HepG2 (cell line): ENCODE results near the gene USP9X. TPM values are rescaled to one million over a fixed set of nuclear protein-coding genes. Genes with fewer than 3 reads are reported as not detected.
A peak's percentile ranks its signal among the peaks of the same experiment; 100 is the strongest.

Experiments used
- ATAC-seq: fragments of 200-7000 bp; cut with Tn5 transposase; 3 replicates; pipeline ENCODE4 v1.9.1; 2020; ENCODE audit warnings: mild to moderate bottlenecking, moderate library complexity
- BruUV-seq: library from RNA; stranded (reverse); fragments of 400-500 nt; replicated peaks from 2 replicates; lab custom pipeline; 2021; lab: Mats Ljungman, UMichigan
- CTCF ChIA-PET: fragments of 300-600 bp; formaldehyde crosslinking; extraction: SDS; loops from one replicate; lab custom pipeline; 2021; ENCODE audit warnings: low total read pairs, inconsistent platforms, low intra/inter-chr PET ratio; lab: Yijun Ruan, JAX
- POLR2A ChIA-PET: fragments of 350-600 bp; sonication (Branson Sonifier 250); formaldehyde crosslinking; loops from one replicate; lab custom pipeline; 2020; ENCODE audit warnings: antibody characterized with exemption, inconsistent platforms; lab: Yijun Ruan, JAX
- DNase-seq: peaks from one replicate; pipeline ENCODE4 v3.0.0-alpha.2; 2015; ENCODE audit warnings: low spot score
- FAIRE-seq: peaks from 3 replicates; lab custom pipeline; 2011; peaks lifted over from hg19 to GRCh38; lab: Jason Lieb, UNC
- H2AFZ ChIP-seq: one replicate; pipeline ENCODE4 v1.6.1; 2011; ENCODE audit warnings: low read length, inconsistent platforms
- H3K27ac ChIP-seq: fragments of 300-600 bp; 3 replicates; pipeline ENCODE4 v1.8.0; 2011; ENCODE audit warnings: mixed run types, mild to moderate bottlenecking, mixed read lengths, low read length, inconsistent platforms; ENCODE audit not compliant: insufficient read depth; ENCODE audit errors: extremely low read length
- H3K27me3 ChIP-seq, 2 experiments: fragments of 200-600 bp in 1 of 2; 2 replicates in 1 of 2; 3 replicates in 1 of 2; pipeline versions ENCODE4 v1.6.0 to v1.8.0; 2011; ENCODE audit warnings: low read length in 2 of 2, mild to moderate bottlenecking in 2 of 2, moderate library complexity in 2 of 2, inconsistent platforms in 1 of 2; ENCODE audit not compliant: insufficient read depth in 2 of 2, control insufficient read depth in 1 of 2
- H3K36me3 ChIP-seq, 2 experiments: fragments of 200-600 bp in 1 of 2; replicated peaks in 1 of 2; 2 replicates in 1 of 2; 3 replicates in 1 of 2; pipeline versions ENCODE4 v1.5.1 to v1.8.0; 2011; ENCODE audit warnings: low read length in 2 of 2, inconsistent platforms in 1 of 2; ENCODE audit not compliant: insufficient read depth in 2 of 2, control insufficient read depth in 1 of 2
- H3K4me1 ChIP-seq: 2 replicates; pipeline ENCODE4 v1.5.1; 2012; ENCODE audit warnings: low read length, inconsistent platforms; ENCODE audit not compliant: insufficient read depth
- H3K4me2 ChIP-seq: 2 replicates; pipeline ENCODE4 v1.6.0; 2011; ENCODE audit warnings: low read depth, low read length, inconsistent platforms
- H3K4me3 ChIP-seq, 3 experiments: fragments of 200-600 bp in 1 of 3; sonication (generic), shearing (Covaris generic) in 1 of 3; replicated peaks in 1 of 3; 2 replicates each; pipeline ENCODE4 v1.5.1; 2011 to 2016; ENCODE audit warnings: low read length in 3 of 3, inconsistent platforms in 2 of 3, low read depth in 2 of 3, mild to moderate bottlenecking in 2 of 3, control low read depth in 1 of 3, mixed read lengths in 1 of 3; ENCODE audit not compliant: insufficient read depth in 1 of 3
- H3K79me2 ChIP-seq: one replicate; pipeline ENCODE4 v1.6.1; 2011; ENCODE audit warnings: low read length, inconsistent platforms; ENCODE audit not compliant: insufficient read depth
- H3K9ac ChIP-seq: 2 replicates; pipeline ENCODE4 v1.6.0; 2011; ENCODE audit warnings: mild to moderate bottlenecking, low read depth, low read length, inconsistent platforms; ENCODE audit not compliant: insufficient read depth
- H3K9me3 ChIP-seq: 2 replicates; pipeline ENCODE4 v1.5.1; 2012; ENCODE audit warnings: mild to moderate bottlenecking, low read length
- H4K20me1 ChIP-seq: 2 replicates; pipeline ENCODE4 v1.6.0; 2011; ENCODE audit warnings: inconsistent platforms, mild to moderate bottlenecking, low read length, moderate library complexity; ENCODE audit not compliant: insufficient read depth
- ATF2 ChIP-seq: sonication (generic); formaldehyde crosslinking; IDR thresholded peaks from 2 replicates; pipeline ENCODE4 v1.4.0; 2020; ENCODE audit warnings: missing genetic modification reagents
- ETV5 ChIP-seq: IDR thresholded peaks from 2 replicates; pipeline ENCODE4 v1.6.1; 2018; ENCODE audit warnings: missing biosample characterization, missing genetic modification reagents, inconsistent platforms, borderline replicate concordance
- FOXK2 ChIP-seq: fragments of 450-650 bp; IDR thresholded peaks from 2 replicates; pipeline ENCODE4 v1.6.1; 2016
- HNF1A ChIP-seq, 2 experiments: sonication (generic) in 1 of 2; formaldehyde crosslinking in 1 of 2; IDR thresholded peaks; 2 replicates each; pipeline versions ENCODE4 v1.4.0 to v1.6.1; 2016 to 2020; ENCODE audit warnings: borderline replicate concordance in 1 of 2, low read depth in 1 of 2, mild to moderate bottlenecking in 1 of 2, missing genetic modification reagents in 1 of 2
- KLF13 ChIP-seq: sonication (generic); formaldehyde crosslinking; IDR thresholded peaks from 2 replicates; pipeline ENCODE4 v1.4.0; 2020; ENCODE audit warnings: mild to moderate bottlenecking, missing genetic modification reagents
- MAF1 ChIP-seq: sonication (generic); formaldehyde crosslinking; IDR thresholded peaks from 2 replicates; pipeline ENCODE4 v1.5.0; 2020; ENCODE audit warnings: missing genetic modification reagents, borderline replicate concordance
- MAFF ChIP-seq: IDR thresholded peaks from 2 replicates; pipeline ENCODE4 v1.6.1; 2011; ENCODE audit warnings: low read depth, low read length, improper control_type of control experiment
- MAFK ChIP-seq, 2 experiments: IDR thresholded peaks in 1 of 2; conservative IDR thresholded peaks in 1 of 2; 2 replicates each; pipeline ENCODE4 v1.6.1; 2011; ENCODE audit warnings: improper control_type of control experiment in 2 of 2, low read length in 2 of 2
- NFRKB ChIP-seq: fragments of 450-650 bp; IDR thresholded peaks from 2 replicates; pipeline ENCODE4 v1.6.1; 2017
- ZGPAT ChIP-seq: IDR thresholded peaks from 2 replicates; pipeline ENCODE4 v1.6.1; 2016; ENCODE audit warnings: mild to moderate bottlenecking
- ZNF180 ChIP-seq: sonication (generic); formaldehyde crosslinking; IDR thresholded peaks from 2 replicates; pipeline ENCODE4 v1.4.0; 2020; ENCODE audit warnings: low read depth, missing genetic modification reagents, borderline replicate concordance
- WGBS: methylation state at CpG from one replicate; pipeline ENCODE4 v1.1.6; 2017; ENCODE audit warnings: low lambda C conversion rate; 5-methylcytosine and 5-hydroxymethylcytosine counted together
- in situ Hi-C: cut with HindIII; loops from 2 replicates; pipeline ENCODE4 v1.10.0; 2017; ENCODE audit warnings: low pct_unique_long_range_greater_than_20kb; ENCODE audit not compliant: extremely low pct_ligation_motif_present
- intact Hi-C: fragments of 100-400 bp; cut with micrococcal nuclease; formaldehyde crosslinking; loops from one replicate; pipeline ENCODE4 v1.10.0; 2022; ENCODE audit not compliant: unreplicated experiment
- polyA plus RNA-seq, 8 experiments: library from polyadenylated mRNA; depleted of rRNA in 3 of 8; stranded (reverse) in 7 of 8; unstranded in 1 of 8; fragments of >200 nt; fragmentation: Illumina TruSeq in 4 of 8; extraction: Trizol in 4 of 8; gene quantifications; 2 replicates each; pipeline versions ENCODE4 v1.2.1 to v1.2.3, GENCODE V29; 2011 to 2016; ENCODE audit warnings: low read depth in 4 of 8, missing spikeins in 1 of 8, mixed read lengths in 1 of 8; ENCODE audit not compliant: insufficient read depth in 1 of 8
- total RNA-seq, 5 experiments: library from RNA; depleted of rRNA; stranded (reverse); fragments of >200 nt; fragmentation: Illumina TruSeq; extraction: Trizol; gene quantifications; 2 replicates each; pipeline ENCODE4 v1.2.3, GENCODE V29; 2016; ENCODE audit warnings: low read depth in 1 of 5

The USP9X gene
- total and polyA plus RNA-seq, 2 of the 13 experiments (the other 11 are each of a cell fraction or from before 2014, with no cell fraction given) = 22.2 to 40.5 TPM

- ChIA-PET CTCF (no interaction called here), POLR2A (no interaction called here)
- Histone ChIP-seq H3K79me2 (no peaks in the 10 kb centered on the region), H3K27ac (no peak overlapping the region), H4K20me1 (no peaks in the 10 kb centered on the region), H3K27me3 (no peaks in the 10 kb centered on the region), H3K9ac (no peak overlapping the region), H2AFZ (no peak overlapping the region), H3K4me3 (no peak overlapping the region), H3K4me2 (no peak overlapping the region), H3K9me3 (no peaks in the 10 kb centered on the region), H3K36me3 (peaks cover 0 to 17% of the 10 kb centered on the region in 2 experiments; a peak in 3 of 5 replicates), H3K4me1 (no peaks in the 10 kb centered on the region)
- 99% methylated on average over 5 of the region's 7 CpGs for WGBS
- intact Hi-C loops = no loop called here
- TF ChIP-seq MAFK (conservative IDR thresholded peaks at IDR 0.05 in 1 of 2, IDR thresholded peaks at IDR 0.05 in 1 of 2; ENCODE audit: low read length in 2 of 2) (peak; percentile 35 to 45; a peak in 3 of 4 replicates), NFRKB (no peak), MAFF (0 out of 2 replicates have a peak, but pooled peaks have one; percentile 15), ETV5 (CRISPR knock-in tag) (no peak)
- in situ Hi-C loops = no loop called here
- BruUV-seq = no TSS peak
- no peak for DNase-seq
- no peak for ATAC-seq
- FAIRE-seq = no peak
Observed at GRCh38 chrX:41200785-41201184, 115.5 kb downstream of the USP9X start.

- H3K27ac ChIP-seq = no peak overlapping the region
- CTCF ChIA-PET = no interaction called here
- no peaks in the 10 kb centered on the region for H3K4me1 ChIP-seq
- no peaks in the 10 kb centered on the region for H3K27me3 ChIP-seq
- POLR2A ChIA-PET = no interaction called here
- intact Hi-C loops = loop anchor here (2.0 kb wide), 1 partner anchor 67 kb away; no protein-coding TSS in a partner anchor
- no peak overlapping the region for H3K9ac ChIP-seq
- FAIRE-seq = no peak
- no peak for DNase-seq
- H3K4me3 ChIP-seq = no peak overlapping the region
- in situ Hi-C loops = no loop called here
- no peak for ATAC-seq
- H3K4me2 ChIP-seq = no peak overlapping the region
- no peaks in the 10 kb centered on the region for H3K79me2 ChIP-seq
- 0 out of 5 replicates have a peak, but pooled peaks cover 0 to 8% of the 10 kb centered on the region in 2 experiments for H3K36me3 ChIP-seq
- 100% methylated on average over 1 of the region's 1 CpG for WGBS
- no peak for TF ChIP-seq HNF1A (IDR thresholded peaks at IDR 0.05; ENCODE audit: low read depth)
- TF ChIP-seq HNF1A (CRISPR knock-in tag; IDR thresholded peaks at IDR 0.05; ENCODE audit: borderline replicate concordance) = no peak
- TF ChIP-seq ZGPAT (CRISPR knock-in tag) = no peak
- no peak for TF ChIP-seq ATF2 (CRISPR knock-in tag)
- no peak for TF ChIP-seq FOXK2
- TF ChIP-seq MAF1 (CRISPR knock-in tag) = no peak
- TF ChIP-seq ZNF180 (CRISPR knock-in tag) = no peak
- TF ChIP-seq KLF13 (CRISPR knock-in tag) = no peak
- TF ChIP-seq, all 625 proteins: peak for 0
- H3K9me3 ChIP-seq = no peaks in the 10 kb centered on the region
- no TSS peak for BruUV-seq
- no peaks in the 10 kb centered on the region for H4K20me1 ChIP-seq
- H2AFZ ChIP-seq = no peak overlapping the region
Observed at GRCh38 chrX:41209853-41210252, 124.6 kb downstream of the USP9X start.
